ENCODE data around the gene MS4A4A. TPM values are rescaled to one million over a fixed set of nuclear protein-coding genes. Genes with fewer than 3 reads are reported as not detected.

The MS4A4A gene
- polyA plus RNA-seq, 1 donor from 2014 or later, result not detected

GRCh38 chr11:60316317-60316716, 35.9 kb downstream of the MS4A4A start:
- no peaks in the 10 kb centered on the region for H3K27me3 ChIP-seq (ENCODE audit: insufficient read depth, low read depth, low read length)
- H3K36me3 ChIP-seq (ENCODE audit: insufficient read depth, low read length), result no peaks in the 10 kb centered on the region
- H3K9ac ChIP-seq (ENCODE audit: low read length), result no peak overlapping the region
- H3K79me2 ChIP-seq (replicated peaks; ENCODE audit: insufficient read depth, low read length), result no peaks in the 10 kb centered on the region
- H3K4me3 ChIP-seq (ENCODE audit: low read length), result no peak overlapping the region
- H3K4me2 ChIP-seq (ENCODE audit: low read length), result no peak overlapping the region
- no peak overlapping the region for H2AFZ ChIP-seq (ENCODE audit: low read depth, low read length)
- TF ChIP-seq SMC3 (conservative IDR thresholded peaks at IDR 0.05; ENCODE audit: poor library complexity) (no peak), CTCF (IDR thresholded peaks at IDR 0.05; ENCODE audit: poor library complexity, severe bottlenecking) (no peak), REST (IDR thresholded peaks at IDR 0.05; ENCODE audit: borderline replicate concordance) (no peak), TAF1 (IDR thresholded peaks at IDR 0.05; ENCODE audit: low read depth) (no peak), EZH2 (IDR thresholded peaks at IDR 0.05; ENCODE audit: borderline replicate concordance, insufficient read depth, low read length, poor library complexity, severe bottlenecking) (no peak), RAD21 (conservative IDR thresholded peaks at IDR 0.05) (no peak)
- H3K9me3 ChIP-seq (ENCODE audit: low read length), result no peaks in the 10 kb centered on the region
- no peaks in the 10 kb centered on the region for H3K9me2 ChIP-seq (ENCODE audit: insufficient read depth, low read length)
- H3K27ac ChIP-seq (ENCODE audit: low read length), result no peak overlapping the region
- no peaks in the 10 kb centered on the region for H3F3A ChIP-seq (ENCODE audit: insufficient read depth, low read length, poor library complexity, severe bottlenecking)
- no peaks in the 10 kb centered on the region for H4K20me1 ChIP-seq (ENCODE audit: insufficient read depth)

- no peak overlapping the region for H3K4me3 ChIP-seq (ENCODE audit: low read length)
- H3K36me3 ChIP-seq (ENCODE audit: insufficient read depth, low read length), result no peaks in the 10 kb centered on the region
- no peak overlapping the region for H3K4me2 ChIP-seq (ENCODE audit: low read length)
- no peak for TF ChIP-seq MXI1 (conservative IDR thresholded peaks at IDR 0.05; ENCODE audit: poor library complexity, severe bottlenecking)
- TF ChIP-seq RAD21 (conservative IDR thresholded peaks at IDR 0.05), result no peak
- no peak for TF ChIP-seq POLR2AphosphoS5 (IDR thresholded peaks at IDR 0.05)
- TF ChIP-seq TAF1 (IDR thresholded peaks at IDR 0.05; ENCODE audit: low read depth), result no peak
- no peak for TF ChIP-seq SMC3 (conservative IDR thresholded peaks at IDR 0.05; ENCODE audit: poor library complexity)
- TF ChIP-seq EP300 (conservative IDR thresholded peaks at IDR 0.05; ENCODE audit: poor library complexity, severe bottlenecking), result no peak
- TF ChIP-seq REST (IDR thresholded peaks at IDR 0.05; ENCODE audit: borderline replicate concordance), result no peak
- TF ChIP-seq EZH2 (IDR thresholded peaks at IDR 0.05; ENCODE audit: borderline replicate concordance, insufficient read depth, low read length, poor library complexity, severe bottlenecking), result no peak
- no peak for TF ChIP-seq CTCF (IDR thresholded peaks at IDR 0.05; ENCODE audit: poor library complexity, severe bottlenecking)
- H4K20me1 ChIP-seq (ENCODE audit: insufficient read depth), result no peaks in the 10 kb centered on the region
- H3K27ac ChIP-seq (ENCODE audit: low read length), result no peak overlapping the region
- no peaks in the 10 kb centered on the region for H3K79me2 ChIP-seq (replicated peaks; ENCODE audit: insufficient read depth, low read length)
- no peaks in the 10 kb centered on the region for H3K27me3 ChIP-seq (ENCODE audit: insufficient read depth, low read depth, low read length)
- no peak overlapping the region for H3K9ac ChIP-seq (ENCODE audit: low read length)
- H3K9me2 ChIP-seq (ENCODE audit: insufficient read depth, low read length), result no peaks in the 10 kb centered on the region
- no peak overlapping the region for H2AFZ ChIP-seq (ENCODE audit: low read depth, low read length)
- H3F3A ChIP-seq (ENCODE audit: insufficient read depth, low read length, poor library complexity, severe bottlenecking), result no peaks in the 10 kb centered on the region
- H3K9me3 ChIP-seq (ENCODE audit: low read length), result no peaks in the 10 kb centered on the region
These were observed 38.3 kb downstream of the MS4A4A start for GRCh38 chr11:60318726-60319125.
